Raji (cell line): ENCODE measurements around the gene ODC1.
A peak's percentile ranks its signal among the peaks of the same experiment; 100 is the strongest.

Experiments
- POLR2A ChIP-seq: IDR thresholded peaks from 2 replicates; pipeline ENCODE4 v1.6.1; 2011; ENCODE audit warnings: low read depth, low read length, control low read depth; ENCODE audit not compliant: insufficient read depth

Gene ODC1

GRCh38 chr2:10417551-10418335 is 30.4 kb downstream of the ODC1 start:
- no peak for TF ChIP-seq POLR2A

- no peak for TF ChIP-seq POLR2A
These were observed 32.5 kb downstream of the ODC1 start for GRCh38 chr2:10415640-10416039.

GRCh38 chr2:10415048-10415447 is 33.1 kb downstream of the ODC1 start:
- TF ChIP-seq POLR2A = no peak

DNA sequence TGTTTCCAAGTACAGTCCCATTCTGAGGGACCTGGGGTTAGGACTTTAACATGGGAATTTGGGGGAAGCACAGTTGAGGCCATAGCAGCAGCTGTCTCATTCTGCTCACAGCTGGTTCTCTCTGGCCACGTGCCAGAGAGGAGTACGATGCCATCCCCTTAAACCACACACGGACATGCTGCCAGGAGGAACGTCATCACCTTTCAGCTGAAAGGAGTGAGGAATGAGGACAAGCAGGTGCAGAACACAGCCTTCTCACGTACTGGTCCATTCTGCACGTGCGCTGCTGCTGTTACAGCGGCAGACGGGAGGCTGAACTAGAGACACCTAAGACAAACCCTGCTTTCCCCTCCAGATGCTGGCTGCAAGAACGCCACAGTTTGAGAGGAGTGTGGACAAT is 33.5 kb downstream of the ODC1 start:
- TF ChIP-seq POLR2A = no peak

DNA sequence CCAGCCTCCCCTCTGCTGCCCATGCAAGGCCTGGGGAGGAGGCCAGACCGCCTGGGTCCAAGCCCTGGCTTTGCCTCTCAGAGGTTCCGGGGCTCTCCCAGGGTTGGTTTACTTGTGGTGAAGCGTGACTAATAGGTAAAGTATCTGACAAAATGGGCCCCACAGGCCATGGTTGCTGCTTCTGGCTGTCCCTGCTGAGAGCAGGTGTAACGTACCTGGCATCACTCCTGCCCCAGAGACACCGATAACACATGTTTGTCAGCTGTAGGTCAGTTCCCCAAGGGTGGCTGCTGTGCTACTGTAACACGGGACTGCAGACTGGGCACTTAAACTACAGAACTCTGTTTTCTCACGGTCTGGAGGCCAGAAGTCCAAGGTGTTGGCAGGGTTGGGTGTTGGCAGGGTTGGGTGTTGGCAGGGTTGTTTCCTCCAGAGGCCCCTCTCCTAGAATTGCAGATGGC is 34.1 kb downstream of the ODC1 start:
- TF ChIP-seq POLR2A = no peak

DNA sequence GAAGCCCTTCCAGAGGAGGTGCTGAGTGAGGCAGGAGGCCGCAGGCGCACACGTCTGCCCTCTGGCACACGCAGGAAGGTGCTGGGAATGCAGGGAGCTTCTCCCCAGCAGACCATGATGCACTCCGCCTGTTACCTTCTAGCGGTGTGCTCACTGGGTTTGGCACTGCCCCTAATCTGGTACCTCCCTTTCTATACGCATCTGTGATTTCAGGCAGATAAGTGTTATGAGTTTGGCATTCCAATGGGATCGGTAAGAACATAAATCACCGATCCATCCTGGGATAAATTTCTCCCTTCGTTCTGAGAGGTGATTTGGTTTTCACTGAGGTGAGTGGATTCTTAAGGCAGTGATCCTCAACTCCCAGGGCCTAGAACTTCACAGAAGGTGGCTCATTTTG is 34.6 kb downstream of the ODC1 start:
- TF ChIP-seq POLR2A = no peak

DNA sequence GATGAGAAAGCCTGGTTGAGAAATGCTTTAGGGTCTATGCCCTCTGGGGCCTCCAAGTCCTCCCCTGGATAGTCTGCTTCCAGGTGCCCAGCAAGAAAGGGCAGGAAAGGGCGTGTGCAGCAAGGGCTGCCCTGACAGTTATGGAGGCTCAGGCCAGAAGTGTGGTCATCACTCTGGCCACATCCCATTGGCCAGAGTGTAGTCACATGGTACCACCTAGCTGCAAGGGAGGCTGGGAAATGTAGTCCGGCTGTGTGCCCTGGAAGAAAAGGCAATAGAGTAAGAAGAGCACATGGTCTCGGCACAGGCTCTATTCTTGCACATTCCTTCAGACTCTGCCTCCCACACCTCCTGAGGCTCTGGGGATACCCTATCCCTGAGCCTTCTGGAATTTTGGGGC is 35.7 kb downstream of the ODC1 start:
- no peak; the same call in 1 of the 2 replicates for TF ChIP-seq POLR2A

- no peak for TF ChIP-seq POLR2A
These were observed 36.6 kb downstream of the ODC1 start for GRCh38 chr2:10411557-10411956.

GRCh38 chr2:10410823-10411437 is 37.2 kb downstream of the ODC1 start:
- TF ChIP-seq POLR2A = no peak

DNA sequence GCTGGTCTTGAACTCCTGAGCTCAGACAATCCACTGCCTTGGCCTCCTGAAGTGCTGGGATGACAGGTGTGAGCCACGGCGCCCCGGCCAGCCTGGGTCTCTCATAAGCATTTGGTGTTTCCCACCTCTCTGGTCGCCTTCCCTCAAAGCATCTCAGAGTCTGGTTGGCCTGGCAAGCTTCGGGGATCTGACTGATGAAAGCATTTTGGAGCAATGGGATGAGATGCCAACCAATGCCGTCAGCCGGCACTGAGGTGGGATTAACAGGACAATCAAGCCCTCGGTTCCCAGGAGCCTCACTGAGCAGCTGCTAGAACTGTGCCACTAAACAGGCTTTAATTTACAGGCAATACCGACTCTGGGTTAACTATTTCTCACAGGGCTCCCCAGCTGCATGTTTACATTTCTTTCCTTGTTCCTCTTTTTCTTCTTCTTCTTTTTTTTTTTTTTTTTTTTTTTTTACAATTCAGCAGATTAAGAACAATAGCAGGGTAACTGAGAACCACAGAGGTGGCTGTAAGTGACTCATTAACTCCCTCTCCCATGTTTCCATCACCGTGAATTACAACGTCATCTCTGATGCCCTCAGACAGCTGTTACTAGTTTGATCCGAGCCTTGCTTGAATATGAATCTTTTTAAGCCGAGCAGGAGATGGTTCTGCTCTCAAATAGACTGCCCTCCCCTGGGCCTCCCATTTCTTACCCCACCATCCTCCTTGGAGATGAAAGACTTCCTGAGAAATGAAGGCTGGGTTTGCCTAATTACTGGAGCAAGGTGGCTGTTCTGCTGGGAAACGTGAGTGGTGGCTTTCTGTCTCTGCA is 37.9 kb downstream of the ODC1 start:
- 0 out of 2 replicates have a peak, but pooled peaks have one; percentile 21 for TF ChIP-seq POLR2A

DNA sequence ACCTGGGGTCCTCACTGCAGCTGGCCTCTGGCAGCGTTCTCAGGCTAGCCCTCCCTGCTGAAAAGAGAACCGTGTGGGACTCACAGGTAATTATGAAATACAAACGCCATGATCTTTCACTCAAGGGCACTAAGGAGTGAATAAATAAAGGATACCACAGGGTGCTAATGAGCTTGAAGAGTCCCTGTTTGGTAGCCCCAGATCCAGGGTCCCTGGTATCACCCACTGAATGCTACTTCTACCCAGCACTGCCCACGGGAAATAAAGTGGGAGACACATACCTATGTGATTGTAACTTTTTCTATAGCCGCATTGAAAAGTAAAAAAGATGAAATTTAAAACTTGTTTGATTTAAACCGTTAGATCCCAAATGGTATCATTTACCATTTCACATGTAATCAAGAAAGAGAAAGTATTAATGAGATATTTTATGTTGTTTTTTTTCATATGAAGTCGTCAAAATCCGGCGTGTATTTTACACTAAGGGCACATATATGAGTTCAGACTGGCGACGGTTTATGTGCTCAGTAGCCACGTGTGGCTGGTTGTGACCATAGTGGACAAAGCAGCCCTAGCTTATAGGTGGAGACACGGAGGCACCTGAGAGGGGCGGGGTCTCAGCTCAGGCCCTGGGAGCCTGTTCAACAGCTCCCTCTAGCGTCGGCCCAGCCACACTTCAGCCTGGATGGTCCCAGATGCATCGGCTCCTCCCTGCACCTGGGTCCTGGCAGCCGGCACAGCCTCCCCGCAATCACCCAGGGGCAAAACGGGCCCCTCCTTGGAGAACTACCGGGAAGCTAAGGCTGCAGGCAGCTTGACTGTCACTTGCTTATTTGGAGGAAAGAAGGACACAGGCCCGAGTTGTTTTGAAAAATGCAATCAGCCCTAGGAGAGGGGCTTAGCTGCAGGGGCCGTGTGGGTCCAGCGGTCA is 39.2 kb downstream of the ODC1 start:
- TF ChIP-seq POLR2A = peak; percentile 20; the same call in 1 of the 2 replicates

- no peak for TF ChIP-seq POLR2A
These were observed 40.1 kb downstream of the ODC1 start for GRCh38 chr2:10407841-10408648.

DNA sequence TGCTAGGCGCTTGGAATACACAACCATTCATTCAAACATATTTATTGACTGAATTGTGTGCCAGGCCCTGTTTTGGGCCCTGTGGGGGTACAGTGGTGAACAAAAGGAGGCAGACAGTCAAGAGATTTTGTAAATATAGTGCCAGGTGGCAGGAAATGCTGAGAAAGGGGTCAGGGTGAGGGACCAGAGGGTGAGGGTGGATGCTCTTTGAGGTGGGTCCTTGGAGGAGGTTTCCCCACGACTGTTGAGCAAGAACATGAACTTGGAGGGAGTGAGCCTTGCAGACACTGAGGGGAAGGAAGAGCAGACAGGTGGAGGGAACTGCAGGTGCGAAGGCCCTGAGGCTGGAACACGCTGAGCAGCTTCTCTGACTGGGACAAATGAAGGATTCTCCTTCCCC is 40.7 kb downstream of the ODC1 start:
- TF ChIP-seq POLR2A = no peak

DNA sequence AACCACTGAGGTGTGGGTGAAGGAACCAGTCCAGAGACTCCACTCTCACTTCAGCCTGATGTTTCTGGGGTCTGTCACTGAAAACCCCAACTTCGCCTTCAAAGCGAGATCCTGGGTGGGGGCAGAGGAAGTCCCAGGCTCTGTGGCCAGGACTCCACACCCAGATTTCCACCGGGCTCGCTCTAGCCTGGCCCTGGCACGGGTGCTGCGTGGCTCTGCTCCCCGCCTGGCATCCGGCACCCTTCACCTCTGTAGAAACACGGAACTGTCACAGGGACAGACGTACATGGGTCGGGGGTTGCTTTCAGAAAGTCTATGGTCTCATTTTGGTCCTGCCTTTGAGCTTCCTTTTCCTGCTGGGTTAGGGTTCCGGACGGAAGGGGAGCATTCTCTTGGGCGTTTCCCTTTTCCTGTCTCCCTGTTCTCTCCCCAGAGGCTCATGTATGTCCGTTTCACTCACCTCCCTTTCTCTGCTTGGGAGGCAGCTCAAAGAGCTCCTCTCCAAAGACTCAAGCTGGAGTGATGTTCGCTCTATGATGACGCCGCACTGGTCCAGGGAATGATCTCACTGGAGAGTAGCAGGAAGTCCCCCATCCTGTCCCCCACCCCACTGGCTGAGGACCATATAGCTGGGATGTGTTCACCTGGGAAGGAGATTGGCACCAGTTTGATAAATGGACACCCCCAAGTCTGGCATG is 41.5 kb downstream of the ODC1 start:
- no peak for TF ChIP-seq POLR2A

- no peak for TF ChIP-seq POLR2A
These were observed 42.1 kb downstream of the ODC1 start for GRCh38 chr2:10406016-10406415.
